Stimulated activated CD4-positive, alpha-beta T cell treated with anti-CD3 and anti-CD28 coated beads, Interleukin-12 subunit alpha, Interleukin-12 subunit beta, amount 100 ng/mL, for 48 hours (primary cell): ENCODE results near the gene ZNF470.

ENCODE experiments used
- DNase-seq, 3 donors: peaks; one replicate each; pipeline ENCODE4 v3.0.0-alpha.2; 2020; ENCODE audit warnings: low read depth in 2 of 3, low spot score in 1 of 3

The ZNF470 gene

GRCh38 chr19:56608274-56608964, 41.2 kb downstream of the ZNF470 start:
- DNase-seq, result no peak

- no peak for DNase-seq
Observed at GRCh38 chr19:56611288-56611687, 44.0 kb downstream of the ZNF470 start.

GRCh38 chr19:56612737-56613136, 45.5 kb downstream of the ZNF470 start:
- DNase-seq, result no peak

GRCh38 chr19:56613639-56614038, 46.4 kb downstream of the ZNF470 start:
- DNase-seq, result no peak

GRCh38 chr19:56617531-56617930, 50.3 kb downstream of the ZNF470 start:
- DNase-seq, result no peak

- DNase-seq, result no peak
Observed at GRCh38 chr19:56619121-56619520, 51.9 kb downstream of the ZNF470 start.

- DNase-seq, result no peak
Observed at GRCh38 chr19:56622374-56622773, 55.1 kb downstream of the ZNF470 start.

- DNase-seq, result no peak
Observed at GRCh38 chr19:56623006-56623405, 55.7 kb downstream of the ZNF470 start.

GRCh38 chr19:56625708-56626107, 58.4 kb downstream of the ZNF470 start:
- DNase-seq, result no peak

GRCh38 chr19:56633021-56633420, 65.8 kb downstream of the ZNF470 start:
- DNase-seq, result no peak

GRCh38 chr19:56637976-56638555, 70.8 kb downstream of the ZNF470 start:
- peak; percentile 4 to 17 (median 13) for DNase-seq
